PC-9 (cell line): Measurements from ENCODE around the gene PIK3R3. TPM values are rescaled to one million over a fixed set of nuclear protein-coding genes. Genes with fewer than 3 reads are reported as not detected.

Experiments
- BruUV-seq: library from RNA; stranded (reverse); fragments of 400-500 nt; replicated peaks from 2 replicates; lab custom pipeline; 2021; lab: Mats Ljungman, UMichigan
- CTCF ChIA-PET: fragments of 300-600 bp; sonication (Branson Sonifier 250); formaldehyde crosslinking; loops from one replicate; lab custom pipeline; 2022; ENCODE audit warnings: antibody characterized with exemption; lab: Charles Lee
- POLR2A ChIA-PET: fragments of 300-600 bp; sonication (Branson Sonifier 250); formaldehyde crosslinking; loops from one replicate; lab custom pipeline; 2022; ENCODE audit warnings: antibody characterized with exemption; ENCODE audit not compliant: unreplicated experiment; lab: Charles Lee
- DNase-seq, 2 experiments: peaks; one replicate each; pipeline versions ENCODE4 v3.0.0 to v3.0.0-alpha.2; 2015 to 2022; ENCODE audit warnings: mixed read lengths in 1 of 2
- H2AFZ ChIP-seq: fragments of 200-600 bp; sonication (generic); 2 replicates; pipeline ENCODE4 v1.8.1; 2017; ENCODE audit warnings: antibody characterized with exemption
- H3F3A ChIP-seq: fragments of 200-600 bp; sonication (generic); 2 replicates; pipeline ENCODE4 v1.8.1; 2017; ENCODE audit warnings: antibody characterized with exemption, mild to moderate bottlenecking, low read depth; ENCODE audit not compliant: insufficient read depth
- H3K27ac ChIP-seq: fragments of 200-600 bp; sonication (generic); 2 replicates; pipeline ENCODE4 v1.6.1; 2016; ENCODE audit warnings: mixed run types
- H3K27me3 ChIP-seq: fragments of 200-600 bp; sonication (generic); 2 replicates; pipeline ENCODE4 v1.6.1; 2016; ENCODE audit warnings: low read depth, mixed run types; ENCODE audit not compliant: insufficient read depth
- H3K36me3 ChIP-seq: fragments of 200-600 bp; sonication (generic); 2 replicates; pipeline ENCODE4 v1.6.1; 2016; ENCODE audit warnings: low read depth, mixed run types
- H3K4me1 ChIP-seq: fragments of 200-600 bp; sonication (generic); replicated peaks from 2 replicates; pipeline ENCODE4 v1.6.1; 2016; ENCODE audit warnings: mixed run types; ENCODE audit not compliant: insufficient read depth
- H3K4me2 ChIP-seq: fragments of 200-600 bp; sonication (generic); 2 replicates; pipeline ENCODE4 v1.6.1; 2017; ENCODE audit warnings: mixed run types
- H3K4me3 ChIP-seq: fragments of 200-600 bp; sonication (generic); 2 replicates; pipeline ENCODE4 v1.6.1; 2016; ENCODE audit warnings: mixed run types
- H3K79me2 ChIP-seq: fragments of 200-600 bp; sonication (generic); 2 replicates; pipeline ENCODE4 v1.6.1; 2017; ENCODE audit warnings: low read depth, mixed run types
- H3K9me2 ChIP-seq: fragments of 200-600 bp; sonication (generic); 2 replicates; pipeline ENCODE4 v1.8.1; 2017; ENCODE audit warnings: mild to moderate bottlenecking; ENCODE audit not compliant: insufficient read depth
- H3K9me3 ChIP-seq: fragments of 200-600 bp; sonication (generic); 2 replicates; pipeline ENCODE4 v1.8.1; 2016; ENCODE audit warnings: low read depth; ENCODE audit not compliant: insufficient read depth
- H4K20me1 ChIP-seq: fragments of 200-600 bp; sonication (generic); 2 replicates; pipeline ENCODE4 v1.8.1; 2017; ENCODE audit not compliant: insufficient read depth
- EZH2 ChIP-seq: fragments of 200-600 bp; sonication (generic); IDR thresholded peaks from 2 replicates; pipeline ENCODE4 v1.8.0; 2017; ENCODE audit warnings: antibody characterized with exemption, low read depth
- intact Hi-C: fragments of 100-400 bp; cut with micrococcal nuclease; formaldehyde crosslinking; loops from one replicate; pipeline ENCODE4 v1.10.0; 2022; ENCODE audit not compliant: unreplicated experiment
- total RNA-seq: library from RNA; stranded (reverse); gene quantifications from 2 replicates; pipeline ENCODE4 v1.2.3, GENCODE V29; 2021
- TF ChIP-seq, protein P1 (sequence below): fragments of 200-600 bp; sonication (generic); conservative IDR thresholded peaks from 2 replicates; pipeline ENCODE4 v1.6.1; 2017; ENCODE audit warnings: mixed run types, antibody characterized with exemption, mild to moderate bottlenecking, moderate library complexity

The PIK3R3 gene
- total RNA-seq, 1 experiment from 2014 or later, result 44.2 TPM

DNA sequence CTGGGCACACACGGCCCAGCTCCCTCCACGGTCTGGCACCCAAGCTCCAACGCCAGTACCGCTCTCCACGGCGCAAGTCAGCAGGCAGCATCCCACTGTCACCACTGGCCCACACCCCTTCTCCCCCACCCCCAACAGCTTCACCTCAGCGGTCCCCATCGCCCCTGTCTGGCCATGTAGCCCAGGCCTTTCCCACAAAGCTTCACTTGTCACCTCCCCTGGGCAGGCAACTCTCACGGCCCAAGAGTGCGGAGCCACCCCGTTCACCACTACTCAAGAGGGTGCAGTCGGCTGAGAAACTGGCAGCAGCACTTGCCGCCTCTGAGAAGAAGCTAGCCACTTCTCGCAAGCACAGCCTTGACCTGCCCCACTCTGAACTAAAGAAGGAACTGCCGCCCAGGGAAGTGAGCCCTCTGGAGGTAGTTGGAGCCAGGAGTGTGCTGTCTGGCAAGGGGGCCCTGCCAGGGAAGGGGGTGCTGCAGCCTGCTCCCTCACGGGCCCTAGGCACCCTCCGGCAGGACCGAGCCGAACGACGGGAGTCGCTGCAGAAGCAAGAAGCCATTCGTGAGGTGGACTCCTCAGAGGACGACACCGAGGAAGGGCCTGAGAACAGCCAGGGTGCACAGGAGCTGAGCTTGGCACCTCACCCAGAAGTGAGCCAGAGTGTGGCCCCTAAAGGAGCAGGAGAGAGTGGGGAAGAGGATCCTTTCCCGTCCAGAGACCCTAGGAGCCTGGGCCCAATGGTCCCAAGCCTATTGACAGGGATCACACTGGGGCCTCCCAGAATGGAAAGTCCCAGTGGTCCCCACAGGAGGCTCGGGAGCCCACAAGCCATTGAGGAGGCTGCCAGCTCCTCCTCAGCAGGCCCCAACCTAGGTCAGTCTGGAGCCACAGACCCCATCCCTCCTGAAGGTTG lies 97.6 kb downstream of the PIK3R3 start:
- intact Hi-C loops, result loop anchor here (5.0 kb wide), 1 partner anchor 312 kb away; no protein-coding TSS in a partner anchor
- peaks cover 11% of the 10 kb centered on the region for H3K4me1 ChIP-seq
- POLR2A ChIA-PET, result no interaction called here

DNA sequence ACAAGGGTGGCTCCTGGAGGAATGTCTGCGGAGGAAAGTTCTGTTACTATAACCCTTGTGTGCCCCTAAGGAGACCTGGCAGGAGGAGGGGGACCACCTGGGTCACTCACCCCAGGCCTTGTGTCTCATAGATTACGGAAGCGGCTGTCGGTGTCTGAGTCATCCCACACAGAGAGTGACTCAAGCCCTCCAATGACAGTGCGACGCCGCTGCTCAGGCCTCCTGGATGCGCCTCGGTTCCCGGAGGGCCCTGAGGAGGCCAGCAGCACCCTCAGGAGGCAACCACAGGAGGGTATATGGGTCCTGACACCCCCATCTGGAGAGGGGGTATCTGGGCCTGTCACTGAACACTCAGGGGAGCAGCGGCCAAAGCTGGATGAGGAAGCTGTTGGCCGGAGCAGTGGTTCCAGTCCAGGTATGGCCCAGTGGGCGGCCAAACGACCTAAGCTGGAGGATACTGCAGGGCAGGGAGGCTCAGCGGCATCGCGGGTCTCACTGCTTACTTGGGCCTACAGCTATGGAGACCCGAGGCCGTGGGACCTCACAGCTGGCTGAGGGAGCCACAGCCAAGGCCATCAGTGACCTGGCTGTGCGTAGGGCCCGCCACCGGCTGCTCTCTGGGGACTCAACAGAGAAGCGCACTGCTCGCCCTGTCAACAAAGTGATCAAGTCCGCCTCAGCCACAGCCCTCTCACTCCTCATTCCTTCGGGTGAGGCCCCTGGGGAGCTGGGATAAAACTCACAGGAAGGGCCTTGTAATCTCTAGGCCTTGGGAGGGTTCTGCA lies 101.4 kb downstream of the PIK3R3 start:
- Histone ChIP-seq H3K27me3 (no peaks in the 10 kb centered on the region), H3K4me2 (no peak overlapping the region), H3K27ac (no peak overlapping the region), H3K9me3 (no peaks in the 10 kb centered on the region), H3K4me1 (no peaks in the 10 kb centered on the region), H3K4me3 (no peak overlapping the region), H3K9me2 (no peaks in the 10 kb centered on the region), H3K79me2 (no peaks in the 10 kb centered on the region), H2AFZ (no peak overlapping the region), H3K36me3 (0 out of 2 replicates have a peak, but pooled peaks cover 3% of the 10 kb centered on the region), H3F3A (peaks cover 4% of the 10 kb centered on the region; the same call in 1 of the 2 replicates), H4K20me1 (no peaks in the 10 kb centered on the region)
- CTCF ChIA-PET, result no interaction called here
- TF ChIP-seq EZH2, result no peak
- TF ChIP-seq, protein P1, sequence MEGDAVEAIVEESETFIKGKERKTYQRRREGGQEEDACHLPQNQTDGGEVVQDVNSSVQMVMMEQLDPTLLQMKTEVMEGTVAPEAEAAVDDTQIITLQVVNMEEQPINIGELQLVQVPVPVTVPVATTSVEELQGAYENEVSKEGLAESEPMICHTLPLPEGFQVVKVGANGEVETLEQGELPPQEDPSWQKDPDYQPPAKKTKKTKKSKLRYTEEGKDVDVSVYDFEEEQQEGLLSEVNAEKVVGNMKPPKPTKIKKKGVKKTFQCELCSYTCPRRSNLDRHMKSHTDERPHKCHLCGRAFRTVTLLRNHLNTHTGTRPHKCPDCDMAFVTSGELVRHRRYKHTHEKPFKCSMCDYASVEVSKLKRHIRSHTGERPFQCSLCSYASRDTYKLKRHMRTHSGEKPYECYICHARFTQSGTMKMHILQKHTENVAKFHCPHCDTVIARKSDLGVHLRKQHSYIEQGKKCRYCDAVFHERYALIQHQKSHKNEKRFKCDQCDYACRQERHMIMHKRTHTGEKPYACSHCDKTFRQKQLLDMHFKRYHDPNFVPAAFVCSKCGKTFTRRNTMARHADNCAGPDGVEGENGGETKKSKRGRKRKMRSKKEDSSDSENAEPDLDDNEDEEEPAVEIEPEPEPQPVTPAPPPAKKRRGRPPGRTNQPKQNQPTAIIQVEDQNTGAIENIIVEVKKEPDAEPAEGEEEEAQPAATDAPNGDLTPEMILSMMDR, result no peak
- intact Hi-C loops, result no loop called here
- POLR2A ChIA-PET, result interaction anchor here (0.5 to 0.6 kb wide), 2 partner anchors 133 to 216 kb away, joined by 8 to 13 read pairs; partner anchors contain the start of gene RAD54L
- DNase-seq, result no peak
- BruUV-seq, result no TSS peak

More for the DNA sequence above, 97.6 kb downstream of the PIK3R3 start:
- Histone ChIP-seq H3K36me3 (0 out of 2 replicates have a peak, but pooled peaks cover 9% of the 10 kb centered on the region), H3K9me3 (no peaks in the 10 kb centered on the region), H3K9me2 (no peaks in the 10 kb centered on the region), H3K79me2 (no peaks in the 10 kb centered on the region), H3K4me3 (no peak overlapping the region), H3K27me3 (no peaks in the 10 kb centered on the region), H3K27ac (no peak overlapping the region), H3K4me2 (no peak overlapping the region), H4K20me1 (no peaks in the 10 kb centered on the region), H3F3A (peaks cover 39% of the 10 kb centered on the region), H2AFZ (no peak overlapping the region)
- DNase-seq, result no peak
- BruUV-seq, result TSS peak; percentile 8
- CTCF ChIA-PET, result interaction anchor here (0.6 kb wide), 1 partner anchor 83 kb away, joined by 4 read pairs; no protein-coding TSS in a partner anchor
- no peak for TF ChIP-seq EZH2
- TF ChIP-seq, protein P1, result no peak
